ENCODE data around the gene CCR5AS.
"Not testable (repeated sequence)": the region's sequence is repeated elsewhere in the genome, so short reads cannot be mapped to it uniquely, and the experiment has no call there.

Gene CCR5AS

DNA sequence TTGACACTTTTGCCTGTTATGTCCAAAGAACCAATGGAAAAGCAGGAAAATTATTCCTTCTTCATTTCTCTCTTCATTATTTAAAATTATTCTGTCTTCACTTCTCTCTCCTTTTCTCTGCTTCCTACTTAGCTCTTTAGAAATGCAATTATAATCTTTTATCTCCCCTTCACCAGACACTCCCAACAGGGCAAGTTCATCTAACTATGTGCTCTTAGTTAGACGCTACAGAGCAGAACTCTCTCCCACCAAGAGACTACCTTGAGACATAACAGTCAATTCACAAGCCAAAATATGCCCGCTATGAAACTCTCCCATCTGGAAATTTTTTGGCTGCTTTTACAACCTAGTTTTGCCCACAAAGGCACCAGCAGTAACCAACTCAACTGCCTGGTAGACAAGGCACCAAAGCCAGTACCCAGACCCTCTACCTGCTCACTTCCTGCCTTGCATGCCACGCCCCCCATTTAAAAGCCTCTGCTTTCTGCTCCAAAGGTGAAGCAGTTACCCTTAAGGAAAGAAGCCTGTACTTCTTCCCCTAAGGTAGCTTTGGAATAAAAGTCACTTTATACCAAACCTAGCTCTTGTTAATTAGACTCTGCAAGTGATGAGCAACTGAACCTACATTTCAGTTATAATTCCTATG, 28.3 kb upstream of the CCR5AS start:
- Mint-ChIP-seq H3K4me1 (no peaks in the 10 kb centered on the region), H3K4me3 (no peak overlapping the region), H3K9me3 (peaks cover 5% of the 10 kb centered on the region), H3K27me3 (no peaks in the 10 kb centered on the region), H3K27ac (no peak overlapping the region), H3K36me3 (ENCODE audit: low read depth) (no peaks in the 10 kb centered on the region)
- no peak for ATAC-seq (replicated peaks)

DNA sequence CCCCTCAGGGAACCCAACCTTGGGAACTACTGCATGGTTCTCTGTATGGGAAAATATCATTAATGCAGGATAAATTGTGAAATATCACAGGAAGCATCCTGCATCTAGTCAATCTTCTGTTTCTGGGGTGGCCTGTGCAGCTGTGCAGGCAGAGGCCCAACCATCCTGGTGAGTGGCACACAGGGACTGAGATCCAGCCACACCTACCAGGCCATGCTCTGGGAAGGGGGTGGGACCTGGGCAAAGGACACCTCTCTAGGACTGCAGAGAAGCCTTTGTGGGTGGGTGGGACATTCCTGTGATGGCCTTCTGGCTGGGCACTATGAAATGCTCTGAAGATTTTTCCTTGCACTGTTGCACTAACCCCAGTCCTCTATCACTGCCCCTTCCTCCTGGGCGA, 27.0 kb upstream of the CCR5AS start:
- no peak for ATAC-seq (replicated peaks)
- no peaks in the 10 kb centered on the region for H3K36me3 Mint-ChIP-seq (ENCODE audit: low read depth)
- no peaks in the 10 kb centered on the region for H3K4me1 Mint-ChIP-seq
- no peaks in the 10 kb centered on the region for H3K27me3 Mint-ChIP-seq
- no peak overlapping the region for H3K4me3 Mint-ChIP-seq
- peaks cover 5% of the 10 kb centered on the region for H3K9me3 Mint-ChIP-seq
- H3K27ac Mint-ChIP-seq, result no peak overlapping the region

DNA sequence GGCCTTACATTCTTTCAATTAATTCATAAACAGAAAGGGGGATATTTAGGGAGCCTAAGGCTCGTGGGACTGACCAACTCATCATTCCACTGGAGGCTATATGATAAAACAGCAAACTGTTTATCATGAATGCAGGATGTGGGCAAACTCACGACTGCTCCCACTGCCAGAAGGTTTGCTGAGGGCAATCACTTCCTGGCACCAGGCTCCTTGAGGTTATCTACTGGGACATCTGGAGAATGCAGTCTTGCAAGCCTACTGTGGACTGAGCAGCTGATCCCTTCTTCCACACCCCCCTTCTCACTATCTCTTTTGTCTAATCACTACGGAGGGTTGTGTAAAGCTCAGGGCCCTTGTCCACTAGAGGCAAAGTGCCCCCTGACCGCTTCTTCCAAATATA, 26.3 kb upstream of the CCR5AS start:
- not testable (repeated sequence) for H3K4me3 Mint-ChIP-seq, H3K9me3 Mint-ChIP-seq

DNA sequence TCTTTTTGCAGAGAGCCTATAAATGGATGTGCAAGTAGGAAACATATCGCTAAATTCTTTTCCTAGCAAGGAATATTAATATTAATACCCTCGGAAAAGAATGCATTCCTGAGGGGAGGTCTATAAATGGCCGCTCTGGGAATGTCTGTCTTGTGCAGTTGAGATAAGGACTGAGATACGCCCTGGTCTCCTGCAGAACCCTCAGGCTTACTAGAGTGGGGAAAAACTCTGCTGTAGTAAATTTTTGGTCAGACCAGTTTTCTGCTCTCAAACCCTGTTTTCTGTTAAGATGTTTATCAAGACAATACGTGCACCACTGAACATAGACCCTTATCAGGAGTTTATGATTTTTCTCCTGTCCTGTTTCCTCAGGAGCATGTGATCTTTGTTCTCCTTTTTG, 25.0 kb upstream of the CCR5AS start:
- H3K27ac Mint-ChIP-seq; H3K4me3 Mint-ChIP-seq; H3K4me1 Mint-ChIP-seq; H3K9me3 Mint-ChIP-seq; ATAC-seq (replicated peaks); H3K27me3 Mint-ChIP-seq; H3K36me3 Mint-ChIP-seq (ENCODE audit: low read depth): not testable (repeated sequence)

More for the DNA sequence above, 26.3 kb upstream of the CCR5AS start:
- not testable (repeated sequence) for H3K27me3 Mint-ChIP-seq; H3K36me3 Mint-ChIP-seq (ENCODE audit: low read depth); H3K27ac Mint-ChIP-seq; ATAC-seq (replicated peaks); H3K4me1 Mint-ChIP-seq

DNA sequence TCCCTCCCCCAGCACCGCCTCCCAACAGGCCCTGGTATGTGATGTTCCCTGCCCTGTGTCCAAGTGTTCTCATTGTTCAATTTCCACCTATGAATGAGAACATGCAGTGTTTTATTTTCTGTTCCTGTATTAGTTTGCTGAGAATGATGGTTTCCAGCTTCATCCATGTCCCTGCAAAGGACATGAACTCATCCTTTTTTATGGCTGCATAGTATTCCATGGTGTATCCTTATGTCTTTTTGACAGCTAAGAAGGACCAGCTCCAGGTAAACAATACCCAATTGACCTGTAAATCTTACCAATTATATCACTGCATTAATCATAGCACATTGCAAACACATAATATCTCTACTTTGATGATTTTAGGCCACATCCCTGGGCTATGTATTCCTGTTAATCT, 24.0 kb upstream of the CCR5AS start:
- H3K27ac Mint-ChIP-seq; ATAC-seq (replicated peaks); H3K36me3 Mint-ChIP-seq (ENCODE audit: low read depth); H3K4me3 Mint-ChIP-seq; H3K27me3 Mint-ChIP-seq; H3K9me3 Mint-ChIP-seq; H3K4me1 Mint-ChIP-seq: not testable (repeated sequence)

DNA sequence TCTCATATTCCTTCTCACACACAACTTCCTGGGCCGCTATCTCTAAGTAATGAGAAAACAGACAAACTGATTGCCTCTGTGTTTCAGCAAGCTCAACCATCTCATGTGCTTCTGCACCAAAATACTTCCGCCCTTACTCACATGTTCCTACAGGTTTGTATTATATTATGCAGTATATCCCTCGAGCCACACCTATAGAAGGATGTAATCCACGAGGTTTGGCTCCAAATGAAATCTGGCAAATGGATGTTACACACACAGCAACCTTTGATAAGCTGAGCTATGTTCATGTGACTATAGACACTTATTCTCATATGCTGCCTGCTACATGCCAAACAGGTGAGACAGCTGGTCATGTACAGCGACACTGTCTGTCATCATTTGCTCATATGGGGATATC, 22.8 kb upstream of the CCR5AS start:
- H3K36me3 Mint-ChIP-seq (ENCODE audit: low read depth), result no peaks in the 10 kb centered on the region
- H3K27me3 Mint-ChIP-seq, result no peaks in the 10 kb centered on the region
- peaks cover 5% of the 10 kb centered on the region for H3K9me3 Mint-ChIP-seq
- H3K4me1 Mint-ChIP-seq, result no peaks in the 10 kb centered on the region
- no peak for ATAC-seq (replicated peaks)
- H3K27ac Mint-ChIP-seq, result no peak overlapping the region
- H3K4me3 Mint-ChIP-seq, result no peak overlapping the region

DNA sequence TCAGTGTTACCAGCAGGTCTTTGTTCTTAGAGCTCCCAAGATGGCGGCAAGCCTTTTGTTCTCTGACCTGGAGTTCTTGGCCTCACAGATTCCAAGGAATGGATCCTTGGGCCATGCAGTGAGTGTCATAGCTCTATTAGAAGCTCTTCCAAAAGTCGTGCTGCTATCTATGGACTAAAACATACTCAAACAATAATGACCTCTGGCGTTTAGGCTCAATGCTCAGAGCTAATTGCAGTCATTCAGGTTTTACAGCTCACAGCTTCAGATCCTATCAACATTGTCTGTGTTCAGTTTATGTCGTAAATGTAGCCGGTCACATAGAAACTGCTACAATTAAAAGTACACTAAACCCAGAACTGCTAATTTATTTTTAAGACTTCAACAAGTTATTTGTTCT, 22.4 kb upstream of the CCR5AS start:
- ATAC-seq (replicated peaks), result no peak
- Mint-ChIP-seq H3K9me3 (peaks cover 5% of the 10 kb centered on the region), H3K4me3 (no peak overlapping the region), H3K4me1 (no peaks in the 10 kb centered on the region), H3K27me3 (no peaks in the 10 kb centered on the region), H3K36me3 (ENCODE audit: low read depth) (no peaks in the 10 kb centered on the region), H3K27ac (no peak overlapping the region)

DNA sequence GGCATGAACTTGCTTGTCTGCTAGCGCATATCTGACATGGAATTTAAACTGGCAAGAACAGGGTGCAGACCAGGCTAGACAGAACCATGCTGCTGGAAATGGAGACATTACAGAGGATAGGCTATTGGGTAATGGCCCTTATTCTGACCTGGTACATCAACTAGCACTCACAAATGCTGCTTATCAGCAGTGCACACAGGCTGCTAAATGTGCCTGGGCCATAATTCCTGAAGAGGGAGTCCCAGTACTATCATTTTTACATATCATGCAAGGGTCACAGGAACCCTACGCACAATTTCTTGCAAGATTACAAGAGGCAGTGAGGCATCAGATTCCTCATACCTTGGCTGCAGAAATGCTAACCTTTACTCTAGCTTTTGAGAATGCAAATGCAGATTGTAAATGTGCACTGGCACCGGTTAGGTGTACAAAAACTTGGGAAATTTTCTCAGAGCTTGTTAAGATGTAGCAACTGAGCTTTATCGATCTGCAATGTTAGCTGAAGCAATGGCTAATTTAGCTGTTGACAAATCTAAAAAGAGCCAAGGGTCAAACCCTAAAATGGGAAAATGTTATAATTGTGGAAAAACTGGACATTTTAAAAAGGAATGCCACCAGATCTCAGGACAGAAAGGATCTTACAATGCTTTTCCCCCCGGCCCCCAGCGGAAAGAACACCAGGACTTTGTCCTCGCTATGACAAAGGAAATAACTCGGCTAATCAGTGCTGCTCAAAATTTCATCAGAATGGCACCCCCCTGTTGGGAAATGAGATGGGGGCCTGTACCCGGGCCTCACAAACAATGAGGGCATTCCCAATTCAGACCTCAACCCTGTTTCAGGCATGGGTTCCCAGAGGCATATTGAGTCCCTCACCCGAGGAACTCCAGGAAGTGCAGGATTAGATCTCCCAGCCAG, 21.3 kb upstream of the CCR5AS start:
- H3K27me3 Mint-ChIP-seq, result no peaks in the 10 kb centered on the region
- ATAC-seq (replicated peaks), result no peak
- H3K4me3 Mint-ChIP-seq, result no peak overlapping the region
- H3K4me1 Mint-ChIP-seq, result no peaks in the 10 kb centered on the region
- H3K36me3 Mint-ChIP-seq (ENCODE audit: low read depth), result no peaks in the 10 kb centered on the region
- no peak overlapping the region for H3K27ac Mint-ChIP-seq
- peaks cover 5% of the 10 kb centered on the region for H3K9me3 Mint-ChIP-seq

DNA sequence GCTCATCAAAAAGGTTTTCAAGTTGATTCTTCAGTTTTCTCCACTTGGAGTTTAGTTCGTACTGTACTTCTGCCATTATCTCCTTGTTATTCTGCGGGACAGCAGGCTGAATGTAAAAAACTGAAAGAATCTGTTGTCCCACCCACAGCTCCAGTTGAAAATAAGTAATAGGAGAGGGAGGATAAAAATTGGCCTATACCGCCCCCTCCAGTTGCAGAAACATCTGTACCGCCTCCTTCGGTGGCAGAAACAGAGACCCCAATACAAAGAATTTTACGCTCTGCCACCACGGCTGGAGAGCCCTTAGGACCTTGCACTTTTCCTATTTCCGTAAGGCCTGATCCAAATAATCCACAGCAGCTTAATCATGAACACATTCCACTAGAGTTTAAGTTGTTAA, 20.5 kb upstream of the CCR5AS start:
- not testable (repeated sequence) for H3K4me1 Mint-ChIP-seq; H3K36me3 Mint-ChIP-seq (ENCODE audit: low read depth); ATAC-seq (replicated peaks); H3K4me3 Mint-ChIP-seq; H3K27ac Mint-ChIP-seq; H3K27me3 Mint-ChIP-seq; H3K9me3 Mint-ChIP-seq

DNA sequence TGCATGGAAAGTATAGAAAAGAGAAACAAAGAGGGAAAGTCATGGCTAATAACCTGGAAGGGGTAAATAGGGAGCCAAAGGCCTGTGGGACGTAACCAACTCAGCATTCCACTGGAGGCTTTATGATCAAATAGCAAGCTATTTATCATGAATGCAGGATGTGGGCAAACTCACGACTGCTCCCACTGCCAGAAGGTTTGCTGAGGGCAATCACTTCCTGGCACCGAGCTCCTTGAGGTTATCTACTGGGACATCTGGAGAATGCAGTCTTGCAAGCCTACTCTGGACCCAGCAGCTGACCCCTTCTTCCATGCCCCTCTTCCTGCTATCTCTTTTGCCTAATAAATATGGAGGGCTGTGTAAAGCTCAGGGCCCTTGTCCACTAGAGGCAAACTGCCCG, 19.6 kb upstream of the CCR5AS start:
- not testable (repeated sequence) for H3K9me3 Mint-ChIP-seq; H3K27ac Mint-ChIP-seq; H3K4me3 Mint-ChIP-seq; H3K4me1 Mint-ChIP-seq; H3K27me3 Mint-ChIP-seq; ATAC-seq (replicated peaks); H3K36me3 Mint-ChIP-seq (ENCODE audit: low read depth)

DNA sequence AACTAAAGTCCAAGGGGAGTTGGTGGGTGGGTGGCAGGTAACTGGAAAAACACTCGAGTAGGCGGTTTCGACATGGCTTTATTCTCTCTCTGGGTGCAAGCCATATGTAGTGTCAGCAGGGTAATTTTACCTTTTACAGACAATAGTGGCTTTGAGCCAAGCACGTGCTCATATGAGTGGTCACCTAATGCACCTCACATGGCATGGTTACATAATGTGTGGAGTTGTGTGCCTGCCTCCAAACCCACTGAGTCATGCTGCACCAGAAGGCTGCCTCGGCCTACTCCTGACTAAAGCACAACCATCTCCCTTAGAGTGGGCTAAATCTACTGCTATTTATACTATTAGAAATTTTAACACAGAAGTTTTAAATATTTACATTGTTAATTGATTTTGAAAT, 16.7 kb upstream of the CCR5AS start:
- Mint-ChIP-seq H3K27me3 (no peaks in the 10 kb centered on the region), H3K27ac (no peak overlapping the region), H3K36me3 (ENCODE audit: low read depth) (no peaks in the 10 kb centered on the region), H3K4me3 (no peak overlapping the region), H3K4me1 (no peaks in the 10 kb centered on the region), H3K9me3 (no peaks in the 10 kb centered on the region)
- no peak for ATAC-seq (replicated peaks)

DNA sequence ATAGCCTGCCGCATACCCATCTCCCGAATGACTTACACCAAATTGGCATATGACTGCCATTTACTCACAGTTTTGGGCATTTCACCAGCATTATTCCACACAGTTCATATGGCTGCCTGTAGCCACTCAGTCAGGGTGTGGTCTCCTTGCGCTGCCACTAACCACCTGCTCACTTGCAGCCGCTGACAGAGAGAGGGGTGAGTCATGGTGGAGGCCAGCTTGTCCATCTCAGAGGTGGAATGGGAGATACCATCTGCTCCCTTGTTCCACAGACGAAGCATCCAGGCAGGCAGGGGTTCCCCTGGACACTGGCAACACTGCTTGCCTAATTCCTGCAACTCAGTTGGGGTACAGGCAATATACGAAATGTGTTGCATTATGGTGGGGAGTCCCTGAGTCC, 15.8 kb upstream of the CCR5AS start:
- no peak overlapping the region for H3K27ac Mint-ChIP-seq
- no peak for ATAC-seq (replicated peaks)
- H3K27me3 Mint-ChIP-seq, result no peaks in the 10 kb centered on the region
- no peaks in the 10 kb centered on the region for H3K9me3 Mint-ChIP-seq
- H3K36me3 Mint-ChIP-seq (ENCODE audit: low read depth), result no peaks in the 10 kb centered on the region
- H3K4me1 Mint-ChIP-seq, result no peaks in the 10 kb centered on the region
- no peak overlapping the region for H3K4me3 Mint-ChIP-seq

DNA sequence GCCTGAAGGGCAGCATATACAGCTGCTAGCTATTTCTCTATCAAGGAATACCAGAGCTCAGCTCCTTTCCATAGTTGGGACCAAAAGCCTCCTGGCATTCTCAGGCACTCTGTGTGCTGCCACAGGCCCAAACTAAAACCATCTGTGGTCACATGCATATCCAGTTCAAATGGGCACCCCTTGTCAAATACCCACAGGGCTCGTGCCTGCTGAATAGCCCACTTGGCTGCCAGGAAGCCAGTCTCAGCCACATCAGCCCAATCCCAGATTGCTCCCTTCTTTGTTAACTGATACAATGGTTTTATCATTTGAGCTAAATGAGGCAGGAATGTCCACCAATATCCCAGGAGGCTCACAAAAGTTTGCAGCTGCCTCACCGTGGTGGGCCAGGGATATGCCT, 14.1 kb upstream of the CCR5AS start:
- H3K27ac Mint-ChIP-seq, result no peak overlapping the region
- no peak for ATAC-seq (replicated peaks)
- no peaks in the 10 kb centered on the region for H3K4me1 Mint-ChIP-seq
- H3K4me3 Mint-ChIP-seq, result no peak overlapping the region
- no peaks in the 10 kb centered on the region for H3K9me3 Mint-ChIP-seq
- H3K36me3 Mint-ChIP-seq (ENCODE audit: low read depth), result no peaks in the 10 kb centered on the region
- H3K27me3 Mint-ChIP-seq, result no peaks in the 10 kb centered on the region

DNA sequence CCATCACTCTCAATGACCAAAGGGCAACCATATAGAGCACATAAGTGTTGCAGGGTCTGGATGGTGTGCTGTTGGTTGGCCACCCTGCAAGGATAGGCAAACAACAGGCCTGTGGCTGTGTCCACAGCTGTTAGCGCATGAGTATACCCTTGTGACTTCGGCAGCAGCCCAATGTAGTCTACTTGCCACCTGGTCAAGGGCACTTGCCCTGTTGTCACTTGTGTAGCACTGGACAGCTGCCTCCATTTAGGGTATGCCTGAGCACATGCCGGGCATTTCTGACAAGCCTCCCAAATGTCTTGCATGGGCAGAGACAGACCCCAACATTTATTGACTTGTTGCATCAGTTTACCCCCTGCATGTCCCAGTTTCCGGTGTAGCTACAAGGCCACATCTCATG, 12.9 kb upstream of the CCR5AS start:
- Mint-ChIP-seq H3K36me3 (ENCODE audit: low read depth) (no peaks in the 10 kb centered on the region), H3K4me3 (no peak overlapping the region), H3K27ac (no peak overlapping the region), H3K9me3 (no peaks in the 10 kb centered on the region), H3K27me3 (no peaks in the 10 kb centered on the region), H3K4me1 (no peaks in the 10 kb centered on the region)
- ATAC-seq (replicated peaks), result no peak

DNA sequence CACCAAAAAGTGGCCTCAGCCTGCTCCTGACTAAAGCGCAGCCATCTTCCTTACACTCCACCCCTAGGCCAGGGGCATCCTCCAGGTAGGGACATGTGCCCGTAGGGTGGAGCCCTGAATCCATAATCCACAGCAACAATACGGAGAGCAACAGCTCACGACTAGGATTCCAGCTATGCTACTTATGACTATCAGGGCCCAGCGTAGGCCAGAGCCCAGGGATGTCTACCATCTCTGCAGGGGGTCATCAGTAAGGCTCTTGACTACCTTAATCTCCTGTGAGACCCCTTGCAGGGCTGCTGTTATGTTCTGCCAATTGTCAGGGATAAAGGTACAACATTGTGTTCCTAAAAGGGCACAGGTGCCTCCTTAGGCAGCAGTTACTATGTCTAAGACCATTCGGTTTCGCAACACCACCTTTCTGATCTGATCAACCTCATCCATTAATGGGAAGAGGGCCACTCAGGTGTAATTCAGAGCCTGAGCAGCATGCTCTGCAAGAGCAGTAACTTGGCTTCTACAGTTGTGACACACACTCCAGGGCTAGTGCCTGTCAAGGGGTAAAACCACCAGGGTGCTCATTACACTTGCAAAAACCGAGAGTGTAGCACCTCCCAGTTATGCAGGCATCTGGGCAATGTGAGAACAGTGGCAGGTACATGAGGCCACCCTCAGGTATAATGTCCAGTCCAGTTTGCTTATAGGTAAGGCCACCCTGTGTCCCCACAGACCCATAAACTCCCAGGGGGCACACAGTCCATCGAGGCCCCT, 11.2 kb upstream of the CCR5AS start:
- Mint-ChIP-seq H3K36me3 (ENCODE audit: low read depth) (no peaks in the 10 kb centered on the region), H3K27ac (no peak overlapping the region), H3K4me1 (no peaks in the 10 kb centered on the region), H3K9me3 (no peaks in the 10 kb centered on the region), H3K4me3 (no peak overlapping the region), H3K27me3 (no peaks in the 10 kb centered on the region)
- no peak for ATAC-seq (replicated peaks)

All from activated T-helper 17 cell treated with anti-CD3 and anti-CD28 coated beads, Interleukin-2, amount 50 U/mL, for 72 hours (primary cell).